CD4-positive, alpha-beta T cell treated with Interleukin-21 for 1 hour (primary cell): ENCODE measurements around the gene GAS5.

Experiments
- DNase-seq: peaks from one replicate; pipeline ENCODE4 v3.0.0-alpha.2; 2020

GAS5 gene

DNA sequence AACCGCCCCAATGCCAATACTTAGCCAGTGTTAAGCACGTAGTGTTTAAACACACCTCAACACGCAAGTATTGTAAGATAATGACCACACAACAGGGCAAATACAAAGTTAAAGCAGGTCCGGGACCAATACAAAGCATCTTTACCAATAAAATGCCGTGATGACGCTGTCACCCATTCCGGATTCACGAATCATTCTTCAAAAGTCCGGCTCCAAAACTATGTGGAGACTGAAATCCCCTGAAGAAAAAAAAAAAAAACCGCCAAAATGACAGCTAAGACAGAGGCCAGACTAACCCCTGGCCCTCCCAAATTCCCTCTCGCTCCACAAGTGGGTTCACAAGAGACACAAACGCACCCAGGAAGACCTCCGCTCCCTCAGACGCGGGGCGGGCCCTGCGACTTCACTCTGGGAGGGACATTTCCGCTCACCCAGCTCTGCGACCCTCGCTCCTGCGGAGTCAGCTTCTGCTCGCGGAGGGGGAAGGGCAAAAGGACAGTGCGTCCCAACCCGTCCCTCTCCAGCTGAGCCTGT, 43.9 kb downstream of the GAS5 start:
- DNase-seq, result no peak

DNA sequence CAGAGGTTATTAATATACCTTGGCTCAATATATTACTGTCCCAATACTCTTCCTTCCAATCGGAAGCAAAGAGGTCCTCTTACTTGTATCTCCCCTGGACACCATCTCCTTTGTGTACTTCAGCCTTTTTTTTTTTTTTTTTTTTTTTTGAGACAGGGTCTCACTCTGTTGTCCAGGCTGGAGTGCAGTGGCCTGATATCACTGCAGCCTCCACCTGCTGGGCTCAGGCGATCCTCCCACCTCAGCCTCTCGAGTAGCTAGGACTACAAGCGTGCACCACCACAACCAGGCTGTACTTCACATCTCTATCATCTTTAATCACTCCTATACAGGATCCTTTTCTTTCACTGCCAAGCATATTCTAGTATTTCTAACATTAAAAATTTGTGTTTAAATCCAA, 46.1 kb downstream of the GAS5 start:
- no peak for DNase-seq

DNA sequence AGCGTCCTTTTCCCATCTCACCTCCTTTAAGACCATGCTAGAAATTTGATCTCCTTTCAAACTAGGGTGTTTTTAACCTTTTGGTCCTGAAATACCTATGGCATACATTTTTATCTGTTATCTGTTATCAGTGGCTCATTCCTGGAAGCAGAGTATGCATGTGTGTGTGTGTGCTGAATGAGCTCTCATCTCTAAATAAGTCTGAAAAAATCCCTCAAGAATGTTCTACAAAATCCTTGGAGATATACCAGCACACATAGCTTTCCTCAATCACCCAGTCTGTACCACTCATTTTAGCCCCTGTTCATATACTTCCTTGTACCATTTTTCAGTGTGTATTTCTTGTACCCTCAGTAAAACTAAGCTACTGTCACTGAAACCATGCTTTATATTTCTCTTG, 49.3 kb downstream of the GAS5 start:
- DNase-seq, result no peak
